ENCODE measurements around the gene ZNF423. TPM values are rescaled to one million over a fixed set of nuclear protein-coding genes. Genes with fewer than 3 reads are reported as not detected.

Gene ZNF423
- total and polyA plus RNA-seq, 2 experiments from 2014 or later = 12.3 to 22.2 TPM

- Histone ChIP-seq H3K4me1 (ENCODE audit: low read depth) (peaks cover 5% of the 10 kb centered on the region), H3K4me3 (no peak overlapping the region), H3K27me3 (no peaks in the 10 kb centered on the region), H3K36me3 (no peaks in the 10 kb centered on the region), H3K9me3 (ENCODE audit: low read depth) (no peaks in the 10 kb centered on the region), H3K27ac (no peak overlapping the region)
- DNase-seq (ENCODE audit: low read depth in 1 of 2, low spot score in 1 of 2) = no peak
- TF ChIP-seq CTCF (IDR thresholded peaks at IDR 0.05; ENCODE audit: low read depth, low read length) = no peak
Measured at GRCh38 chr16:49603956-49604355, 252.0 kb downstream of the ZNF423 start.

GRCh38 chr16:49602976-49603310 is 253.0 kb downstream of the ZNF423 start:
- no peaks in the 10 kb centered on the region for H3K4me1 ChIP-seq (ENCODE audit: low read depth)
- no peak overlapping the region for H3K27ac ChIP-seq
- TF ChIP-seq CTCF (IDR thresholded peaks at IDR 0.05; ENCODE audit: low read depth, low read length) = no peak
- no peaks in the 10 kb centered on the region for H3K27me3 ChIP-seq
- no peaks in the 10 kb centered on the region for H3K36me3 ChIP-seq
- DNase-seq (ENCODE audit: low read depth in 1 of 2, low spot score in 1 of 2) = no peak
- H3K9me3 ChIP-seq (ENCODE audit: low read depth) = no peaks in the 10 kb centered on the region
- no peak overlapping the region for H3K4me3 ChIP-seq

- no peaks in the 10 kb centered on the region for H3K9me3 ChIP-seq (ENCODE audit: low read depth)
- no peak for TF ChIP-seq CTCF (IDR thresholded peaks at IDR 0.05; ENCODE audit: low read depth, low read length)
- H3K36me3 ChIP-seq = no peaks in the 10 kb centered on the region
- no peak overlapping the region for H3K4me3 ChIP-seq
- H3K4me1 ChIP-seq (ENCODE audit: low read depth) = no peaks in the 10 kb centered on the region
- H3K27me3 ChIP-seq = no peaks in the 10 kb centered on the region
- no peak for DNase-seq (ENCODE audit: low read depth in 1 of 2, low spot score in 1 of 2)
- H3K27ac ChIP-seq = no peak overlapping the region
Measured at GRCh38 chr16:49602201-49602975, 253.5 kb downstream of the ZNF423 start.

- H3K27ac ChIP-seq = no peak overlapping the region
- no peak for DNase-seq (ENCODE audit: low read depth in 1 of 2, low spot score in 1 of 2)
- H3K27me3 ChIP-seq = no peaks in the 10 kb centered on the region
- no peaks in the 10 kb centered on the region for H3K9me3 ChIP-seq (ENCODE audit: low read depth)
- no peak overlapping the region for H3K4me3 ChIP-seq
- H3K36me3 ChIP-seq = no peaks in the 10 kb centered on the region
- TF ChIP-seq CTCF (IDR thresholded peaks at IDR 0.05; ENCODE audit: low read depth, low read length) = no peak
- H3K4me1 ChIP-seq (ENCODE audit: low read depth) = no peaks in the 10 kb centered on the region
Measured at GRCh38 chr16:49601576-49601975, 254.3 kb downstream of the ZNF423 start.

GRCh38 chr16:49600976-49601375 is 254.9 kb downstream of the ZNF423 start:
- Histone ChIP-seq H3K27me3 (no peaks in the 10 kb centered on the region), H3K9me3 (ENCODE audit: low read depth) (no peaks in the 10 kb centered on the region), H3K27ac (no peak overlapping the region), H3K36me3 (no peaks in the 10 kb centered on the region), H3K4me1 (ENCODE audit: low read depth) (no peaks in the 10 kb centered on the region), H3K4me3 (no peak overlapping the region)
- TF ChIP-seq CTCF (IDR thresholded peaks at IDR 0.05; ENCODE audit: low read depth, low read length) = no peak
- DNase-seq (ENCODE audit: low read depth in 1 of 2, low spot score in 1 of 2) = no peak
